PC-9 (cell line): ENCODE results near the gene MYDGF. TPM values are rescaled to one million over a fixed set of nuclear protein-coding genes. Genes with fewer than 3 reads are reported as not detected.

ENCODE experiments used
- BruUV-seq: library from RNA; stranded (reverse); fragments of 400-500 nt; replicated peaks from 2 replicates; lab custom pipeline; 2021; lab: Mats Ljungman, UMichigan
- CTCF ChIA-PET: fragments of 300-600 bp; sonication (Branson Sonifier 250); formaldehyde crosslinking; loops from one replicate; lab custom pipeline; 2022; ENCODE audit warnings: antibody characterized with exemption; lab: Charles Lee
- POLR2A ChIA-PET: fragments of 300-600 bp; sonication (Branson Sonifier 250); formaldehyde crosslinking; loops from one replicate; lab custom pipeline; 2022; ENCODE audit warnings: antibody characterized with exemption; ENCODE audit not compliant: unreplicated experiment; lab: Charles Lee
- DNase-seq, 2 experiments: peaks; one replicate each; pipeline versions ENCODE4 v3.0.0 to v3.0.0-alpha.2; 2015 to 2022; ENCODE audit warnings: mixed read lengths in 1 of 2
- H2AFZ ChIP-seq: fragments of 200-600 bp; sonication (generic); 2 replicates; pipeline ENCODE4 v1.8.1; 2017; ENCODE audit warnings: antibody characterized with exemption
- H3F3A ChIP-seq: fragments of 200-600 bp; sonication (generic); 2 replicates; pipeline ENCODE4 v1.8.1; 2017; ENCODE audit warnings: antibody characterized with exemption, mild to moderate bottlenecking, low read depth; ENCODE audit not compliant: insufficient read depth
- H3K27ac ChIP-seq: fragments of 200-600 bp; sonication (generic); 2 replicates; pipeline ENCODE4 v1.6.1; 2016; ENCODE audit warnings: mixed run types
- H3K27me3 ChIP-seq: fragments of 200-600 bp; sonication (generic); 2 replicates; pipeline ENCODE4 v1.6.1; 2016; ENCODE audit warnings: low read depth, mixed run types; ENCODE audit not compliant: insufficient read depth
- H3K36me3 ChIP-seq: fragments of 200-600 bp; sonication (generic); 2 replicates; pipeline ENCODE4 v1.6.1; 2016; ENCODE audit warnings: low read depth, mixed run types
- H3K4me1 ChIP-seq: fragments of 200-600 bp; sonication (generic); replicated peaks from 2 replicates; pipeline ENCODE4 v1.6.1; 2016; ENCODE audit warnings: mixed run types; ENCODE audit not compliant: insufficient read depth
- H3K4me2 ChIP-seq: fragments of 200-600 bp; sonication (generic); 2 replicates; pipeline ENCODE4 v1.6.1; 2017; ENCODE audit warnings: mixed run types
- H3K4me3 ChIP-seq: fragments of 200-600 bp; sonication (generic); 2 replicates; pipeline ENCODE4 v1.6.1; 2016; ENCODE audit warnings: mixed run types
- H3K79me2 ChIP-seq: fragments of 200-600 bp; sonication (generic); 2 replicates; pipeline ENCODE4 v1.6.1; 2017; ENCODE audit warnings: low read depth, mixed run types
- H3K9me2 ChIP-seq: fragments of 200-600 bp; sonication (generic); 2 replicates; pipeline ENCODE4 v1.8.1; 2017; ENCODE audit warnings: mild to moderate bottlenecking; ENCODE audit not compliant: insufficient read depth
- H3K9me3 ChIP-seq: fragments of 200-600 bp; sonication (generic); 2 replicates; pipeline ENCODE4 v1.8.1; 2016; ENCODE audit warnings: low read depth; ENCODE audit not compliant: insufficient read depth
- H4K20me1 ChIP-seq: fragments of 200-600 bp; sonication (generic); 2 replicates; pipeline ENCODE4 v1.8.1; 2017; ENCODE audit not compliant: insufficient read depth
- CTCF ChIP-seq: fragments of 200-600 bp; sonication (generic); conservative IDR thresholded peaks from 2 replicates; pipeline ENCODE4 v1.6.1; 2017; ENCODE audit warnings: mixed run types, antibody characterized with exemption, mild to moderate bottlenecking, moderate library complexity
- EZH2 ChIP-seq: fragments of 200-600 bp; sonication (generic); IDR thresholded peaks from 2 replicates; pipeline ENCODE4 v1.8.0; 2017; ENCODE audit warnings: antibody characterized with exemption, low read depth
- intact Hi-C: fragments of 100-400 bp; cut with micrococcal nuclease; formaldehyde crosslinking; loops from one replicate; pipeline ENCODE4 v1.10.0; 2022; ENCODE audit not compliant: unreplicated experiment
- total RNA-seq: library from RNA; stranded (reverse); gene quantifications from 2 replicates; pipeline ENCODE4 v1.2.3, GENCODE V29; 2021

The MYDGF gene
- total RNA-seq, 1 experiment from 2014 or later, result 60.1 TPM

- TF ChIP-seq EZH2 (no peak), CTCF (no peak)
- ChIA-PET CTCF (no interaction called here), POLR2A (interaction anchor here (0.6 kb wide), 1 partner anchor 124 kb away, joined by 7 read pairs; no protein-coding TSS in a partner anchor)
- H3K9me3 ChIP-seq, result no peaks in the 10 kb centered on the region
- no peaks in the 10 kb centered on the region for H3K79me2 ChIP-seq
- no peaks in the 10 kb centered on the region for H3F3A ChIP-seq
- BruUV-seq, result TSS peak; percentile 19
- H3K36me3 ChIP-seq, result no peaks in the 10 kb centered on the region
- H3K9me2 ChIP-seq, result no peaks in the 10 kb centered on the region
- no peaks in the 10 kb centered on the region for H3K27me3 ChIP-seq
- H3K4me2 ChIP-seq, result no peak overlapping the region
- no peak overlapping the region for H2AFZ ChIP-seq
- no peak overlapping the region for H3K4me3 ChIP-seq
- no peaks in the 10 kb centered on the region for H4K20me1 ChIP-seq
- H3K4me1 ChIP-seq, result no peaks in the 10 kb centered on the region
- DNase-seq, result no peak
- intact Hi-C loops, result no loop called here
- no peak overlapping the region for H3K27ac ChIP-seq
These were observed 16.2 kb downstream of the MYDGF start for GRCh38 chr19:4653793-4654436.

GRCh38 chr19:4652075-4652474, 18.1 kb downstream of the MYDGF start:
- Histone ChIP-seq H3K79me2 (no peaks in the 10 kb centered on the region), H3K9me2 (no peaks in the 10 kb centered on the region), H2AFZ (no peak overlapping the region), H3K4me3 (no peak overlapping the region), H3K9me3 (no peaks in the 10 kb centered on the region), H3K4me1 (no peaks in the 10 kb centered on the region), H3F3A (no peaks in the 10 kb centered on the region), H3K27me3 (no peaks in the 10 kb centered on the region), H4K20me1 (no peaks in the 10 kb centered on the region), H3K4me2 (no peak overlapping the region), H3K36me3 (no peaks in the 10 kb centered on the region), H3K27ac (no peak overlapping the region)
- POLR2A ChIA-PET, result no interaction called here
- no TSS peak for BruUV-seq
- intact Hi-C loops, result no loop called here
- TF ChIP-seq CTCF (no peak), EZH2 (no peak)
- DNase-seq, result no peak
- CTCF ChIA-PET, result no interaction called here

GRCh38 chr19:4650159-4650558, 20.0 kb downstream of the MYDGF start:
- H2AFZ ChIP-seq, result no peak overlapping the region
- ChIA-PET POLR2A (interaction anchor here (0.5 kb wide), 1 partner anchor 109 kb away, joined by 3 read pairs; no protein-coding TSS in a partner anchor), CTCF (no interaction called here)
- BruUV-seq, result no TSS peak
- intact Hi-C loops, result no loop called here
- no peak overlapping the region for H3K4me3 ChIP-seq
- no peak overlapping the region for H3K4me2 ChIP-seq
- H3K36me3 ChIP-seq, result no peaks in the 10 kb centered on the region
- no peaks in the 10 kb centered on the region for H3K4me1 ChIP-seq
- H3K27ac ChIP-seq, result no peak overlapping the region
- no peaks in the 10 kb centered on the region for H3K27me3 ChIP-seq
- no peaks in the 10 kb centered on the region for H3K79me2 ChIP-seq
- no peak for DNase-seq
- no peak for TF ChIP-seq CTCF
- no peak for TF ChIP-seq EZH2
- no peaks in the 10 kb centered on the region for H3F3A ChIP-seq
- H4K20me1 ChIP-seq, result no peaks in the 10 kb centered on the region
- no peaks in the 10 kb centered on the region for H3K9me3 ChIP-seq
- H3K9me2 ChIP-seq, result no peaks in the 10 kb centered on the region
